Measurements from ENCODE around the gene ATRN.
"Not testable (repeated sequence)": the region's sequence is repeated elsewhere in the genome, so short reads cannot be mapped to it uniquely, and the experiment has no call there.

Gene ATRN

GRCh38 chr20:3470627-3471396 is at the start of gene ATRN:
Gene ATRN, plus strand, starts transcription at chr20:3471018. Its CDS starts 90 bp downstream, at chr20:3471108.
- peak; percentile 93 for DNase-seq

- no peak for DNase-seq
Observed at GRCh38 chr20:3421985-3422384, 48.8 kb upstream of the ATRN start.

GRCh38 chr20:3423126-3423525 is 47.7 kb upstream of the ATRN start:
- DNase-seq: no peak

GRCh38 chr20:3426766-3427165 is 44.1 kb upstream of the ATRN start:
- DNase-seq: not testable (repeated sequence)

GRCh38 chr20:3430376-3431069 is 40.3 kb upstream of the ATRN start:
- DNase-seq: no peak

GRCh38 chr20:3431109-3431508 is 39.7 kb upstream of the ATRN start:
- no peak for DNase-seq

GRCh38 chr20:3432844-3433243 is 38.0 kb upstream of the ATRN start:
- DNase-seq: no peak

GRCh38 chr20:3433744-3434143 is 37.1 kb upstream of the ATRN start:
- no peak for DNase-seq

- DNase-seq: no peak
Observed at GRCh38 chr20:3434232-3434631, 36.6 kb upstream of the ATRN start.

- DNase-seq: no peak
Observed at GRCh38 chr20:3436864-3437574, 33.8 kb upstream of the ATRN start.

- DNase-seq: no peak
Observed at GRCh38 chr20:3446779-3447178, 24.0 kb upstream of the ATRN start.

GRCh38 chr20:3447321-3447720 is 23.5 kb upstream of the ATRN start:
- DNase-seq: no peak

GRCh38 chr20:3449319-3449718 is 21.5 kb upstream of the ATRN start:
- no peak for DNase-seq

- DNase-seq: no peak
Observed at GRCh38 chr20:3452136-3452535, 18.7 kb upstream of the ATRN start.

- no peak for DNase-seq
Observed at GRCh38 chr20:3452690-3453089, 18.1 kb upstream of the ATRN start.

- DNase-seq: no peak
Observed at GRCh38 chr20:3454831-3455230, 16.0 kb upstream of the ATRN start.

- no peak for DNase-seq
Observed at GRCh38 chr20:3456648-3457047, 14.2 kb upstream of the ATRN start.

GRCh38 chr20:3459881-3460307 is 10.9 kb upstream of the ATRN start:
- DNase-seq: no peak

GRCh38 chr20:3461211-3461771 is 9.5 kb upstream of the ATRN start:
- DNase-seq: no peak

GRCh38 chr20:3461911-3462677 is 8.7 kb upstream of the ATRN start:
- no peak for DNase-seq

- DNase-seq: no peak
Observed at GRCh38 chr20:3464166-3464565, 6.7 kb upstream of the ATRN start.

GRCh38 chr20:3465301-3465700 is 5.5 kb upstream of the ATRN start:
- DNase-seq: no peak

GRCh38 chr20:3470208-3470626 is 601 bp upstream of the ATRN start:
- no peak for DNase-seq
